H9 (cell line): ENCODE results near the gene MSI2. TPM values are rescaled to one million over a fixed set of nuclear protein-coding genes. Genes with fewer than 3 reads are reported as not detected.

Source experiments
- DNase-seq: peaks from one replicate; pipeline ENCODE4 v3.0.0-alpha.2; 2017
- H2AFZ ChIP-seq: one replicate; pipeline ENCODE4 v1.6.1; 2013; ENCODE audit warnings: mild to moderate bottlenecking, low read length, control low read depth, moderate library complexity
- H2AK5ac ChIP-seq: 2 replicates; pipeline ENCODE4 v1.6.1; 2013; ENCODE audit warnings: low read length, control low read depth, mixed read lengths; ENCODE audit not compliant: insufficient read length
- H2BK120ac ChIP-seq: one replicate; pipeline ENCODE4 v1.6.1; 2013; ENCODE audit warnings: low read depth, mild to moderate bottlenecking, low read length, control low read depth, inconsistent platforms; ENCODE audit not compliant: poor library complexity, severe bottlenecking
- H2BK12ac ChIP-seq: 2 replicates; pipeline ENCODE4 v1.6.1; 2013; ENCODE audit warnings: low read length, control low read depth, mixed read lengths, low read depth; ENCODE audit not compliant: insufficient read length
- H2BK15ac ChIP-seq: 2 replicates; pipeline ENCODE4 v1.6.1; 2013; ENCODE audit warnings: low read depth, low read length, control low read depth
- H2BK20ac ChIP-seq: one replicate; pipeline ENCODE4 v1.6.1; 2013; ENCODE audit warnings: low read depth, mild to moderate bottlenecking, low read length, control low read depth, inconsistent platforms; ENCODE audit not compliant: poor library complexity, severe bottlenecking
- H2BK5ac ChIP-seq: 2 replicates; pipeline ENCODE4 v1.6.1; 2013; ENCODE audit warnings: low read length, control low read depth, mixed read lengths; ENCODE audit not compliant: insufficient read length
- H3K14ac ChIP-seq: 2 replicates; pipeline ENCODE4 v1.6.1; 2013; ENCODE audit warnings: low read length, control low read depth; ENCODE audit not compliant: insufficient read depth
- H3K18ac ChIP-seq: 2 replicates; pipeline ENCODE4 v1.6.1; 2013; ENCODE audit warnings: low read depth, mild to moderate bottlenecking, mixed read lengths, low read length, control low read depth; ENCODE audit not compliant: insufficient read length
- H3K23ac ChIP-seq: 2 replicates; pipeline ENCODE4 v1.6.1; 2013; ENCODE audit warnings: low read length, control low read depth, mixed read lengths, low read depth; ENCODE audit not compliant: insufficient read length
- H3K23me2 ChIP-seq: 2 replicates; pipeline ENCODE4 v1.6.1; 2013; ENCODE audit warnings: low read depth, mild to moderate bottlenecking, mixed read lengths, low read length, control low read depth; ENCODE audit not compliant: insufficient read length, poor library complexity, severe bottlenecking
- H3K27ac ChIP-seq: 2 replicates; pipeline ENCODE4 v1.5.1; 2013; ENCODE audit warnings: low read length, control low read depth, mixed read lengths, low read depth; ENCODE audit not compliant: insufficient read length
- H3K27me3 ChIP-seq: 2 replicates; pipeline ENCODE4 v1.6.1; 2013; ENCODE audit warnings: low read length, control low read depth, inconsistent platforms; ENCODE audit not compliant: insufficient read depth
- H3K4ac ChIP-seq: 2 replicates; pipeline ENCODE4 v1.6.1; 2013; ENCODE audit warnings: low read depth, mild to moderate bottlenecking, control low read depth, inconsistent platforms, low read length, moderate library complexity
- H3K4me1 ChIP-seq: 2 replicates; pipeline ENCODE4 v1.6.1; 2013; ENCODE audit warnings: low read length, control low read depth, inconsistent platforms; ENCODE audit not compliant: insufficient read depth
- H3K4me2 ChIP-seq: 2 replicates; pipeline ENCODE4 v1.6.1; 2013; ENCODE audit warnings: low read length, control low read depth, mixed read lengths; ENCODE audit not compliant: insufficient read length, insufficient read depth
- H3K56ac ChIP-seq: 2 replicates; pipeline ENCODE4 v1.6.1; 2013; ENCODE audit warnings: low read depth, mild to moderate bottlenecking, mixed read lengths, low read length, control low read depth; ENCODE audit not compliant: insufficient read length
- H3K79me1 ChIP-seq: 2 replicates; pipeline ENCODE4 v1.6.1; 2013; ENCODE audit warnings: low read depth, mild to moderate bottlenecking, moderate library complexity, low read length, control low read depth, inconsistent platforms; ENCODE audit not compliant: insufficient read depth, poor library complexity, severe bottlenecking
- H3K79me2 ChIP-seq: 2 replicates; pipeline ENCODE4 v1.6.1; 2013; ENCODE audit warnings: low read length, control low read depth, inconsistent platforms; ENCODE audit not compliant: insufficient read depth
- H3K9ac ChIP-seq: 2 replicates; pipeline ENCODE4 v1.6.1; 2013; ENCODE audit warnings: low read length, control low read depth, mixed read lengths; ENCODE audit not compliant: insufficient read length; ENCODE audit errors: extremely low read depth
- H3K9me3 ChIP-seq: one replicate; pipeline ENCODE4 v1.6.1; 2013; ENCODE audit warnings: low read depth, low read length, inconsistent platforms; ENCODE audit not compliant: control insufficient read depth
- H3T11ph ChIP-seq: one replicate; pipeline ENCODE4 v1.6.1; 2013; ENCODE audit warnings: mild to moderate bottlenecking, low read length, control low read depth, inconsistent platforms
- H4K20me1 ChIP-seq: one replicate; pipeline ENCODE4 v1.6.1; 2013; ENCODE audit not compliant: control insufficient read depth, insufficient read length, insufficient read depth
- H4K5ac ChIP-seq: 2 replicates; pipeline ENCODE4 v1.6.1; 2013; ENCODE audit warnings: low read depth, mild to moderate bottlenecking, mixed read lengths, low read length, control low read depth; ENCODE audit not compliant: insufficient read length
- H4K8ac ChIP-seq: replicated peaks from 2 replicates; pipeline ENCODE4 v1.6.1; 2013; ENCODE audit warnings: low read length, control low read depth, mixed read lengths, low read depth; ENCODE audit not compliant: insufficient read length
- H4K91ac ChIP-seq: 2 replicates; pipeline ENCODE4 v1.6.1; 2013; ENCODE audit warnings: low read depth, mild to moderate bottlenecking, moderate library complexity, mixed read lengths, low read length, control low read depth; ENCODE audit not compliant: insufficient read length
- H3K27ac Mint-ChIP-seq, 3 experiments: 2 replicates in 2 of 3; 3 replicates in 1 of 3; pipeline ENCODE4 v1.8.0; 2020 to 2021; ENCODE audit warnings: mixed read lengths in 3 of 3, mild to moderate bottlenecking in 1 of 3, moderate library complexity in 1 of 3
- H3K27me3 Mint-ChIP-seq: 2 replicates; pipeline ENCODE4 v1.8.0; 2021; ENCODE audit warnings: low read depth, mild to moderate bottlenecking, moderate library complexity, mixed read lengths
- H3K36me3 Mint-ChIP-seq, 3 experiments: 2 replicates in 2 of 3; 3 replicates in 1 of 3; pipeline ENCODE4 v1.8.0; 2020 to 2021; ENCODE audit warnings: low read depth in 3 of 3, mixed read lengths in 3 of 3; ENCODE audit not compliant: insufficient read depth in 1 of 3
- H3K4me1 Mint-ChIP-seq, 2 experiments: 2 replicates each; pipeline ENCODE4 v1.8.0; 2020; ENCODE audit warnings: mixed read lengths in 2 of 2
- H3K4me3 Mint-ChIP-seq, 2 experiments: 2 replicates in 1 of 2; 3 replicates in 1 of 2; pipeline ENCODE4 v1.8.0; 2020 to 2021; ENCODE audit warnings: mild to moderate bottlenecking in 2 of 2, mixed read lengths in 2 of 2, moderate library complexity in 1 of 2
- H3K9me3 Mint-ChIP-seq, 2 experiments: 2 replicates in 1 of 2; 3 replicates in 1 of 2; pipeline ENCODE4 v1.8.0; 2020; ENCODE audit warnings: mild to moderate bottlenecking in 2 of 2, mixed read lengths in 2 of 2, moderate library complexity in 1 of 2
- CTCF ChIP-seq: fragments of 200-600 bp; sonication (generic); conservative IDR thresholded peaks from 3 replicates; pipeline ENCODE4 v1.8.0; 2021; ENCODE audit warnings: antibody characterized with exemption, mild to moderate bottlenecking
- WGBS: extraction: QIAGEN DNeasy Blood & Tissue Kit; methylation state at CpG from one replicate; pipeline ENCODE4 v1.1.7; 2013; ENCODE audit warnings: missing lambda C conversion rate, low lambda C conversion rate, mixed read lengths; ENCODE audit not compliant: insufficient read length; ENCODE audit errors: extremely low coverage; 5-methylcytosine and 5-hydroxymethylcytosine counted together
- total RNA-seq: library from RNA; stranded (reverse); gene quantifications from 2 replicates; pipeline ENCODE4 v1.2.1, GENCODE V29; 2021

The MSI2 gene
- total RNA-seq, 1 experiment from 2014 or later = 98.5 TPM

GRCh38 chr17:57513569-57513968 lies 257.2 kb downstream of the MSI2 start:
- no peaks in the 10 kb centered on the region for H3K9me3 Mint-ChIP-seq
- Histone ChIP-seq H2BK12ac (no peak overlapping the region), H4K5ac (no peak overlapping the region), H3K79me2 (no peaks in the 10 kb centered on the region; the same call in 1 of the 2 replicates), H3K9ac (no peak overlapping the region), H3K23me2 (no peaks in the 10 kb centered on the region), H2AK5ac (no peak overlapping the region), H3K27ac (no peak overlapping the region), H3K4me2 (no peak overlapping the region), H3K4me1 (no peaks in the 10 kb centered on the region; the same call in 1 of the 2 replicates), H2BK5ac (no peak overlapping the region), H2AFZ (no peak overlapping the region), H3K56ac (no peak overlapping the region), H3T11ph (no peak overlapping the region), H3K79me1 (no peaks in the 10 kb centered on the region), H2BK20ac (no peak overlapping the region), H4K20me1 (no peaks in the 10 kb centered on the region), H3K23ac (no peak overlapping the region), H2BK15ac (no peak overlapping the region), H3K9me3 (no peaks in the 10 kb centered on the region), H3K18ac (no peak overlapping the region), H3K14ac (no peak overlapping the region), H2BK120ac (no peak overlapping the region), H4K91ac (no peak overlapping the region), H4K8ac (no peak overlapping the region), H3K27me3 (no peaks in the 10 kb centered on the region), H3K4ac (no peak overlapping the region)
- no peak for DNase-seq
- no peaks in the 10 kb centered on the region; the same call in 1 of the 2 replicates for H3K27me3 Mint-ChIP-seq
- no peak for TF ChIP-seq CTCF
- WGBS = no CpG with 5 or more reads among the region's 4 CpGs
- no peak overlapping the region for H3K27ac Mint-ChIP-seq
- H3K36me3 Mint-ChIP-seq = peaks cover 0 to 14% (median 5%) of the 10 kb centered on the region in 3 experiments; a peak in 4 of 7 replicates
- H3K4me3 Mint-ChIP-seq = no peak overlapping the region
- H3K4me1 Mint-ChIP-seq = peaks cover 37 to 64% of the 10 kb centered on the region in 2 experiments
